ENCODE measurements around the gene FAR1. TPM values are rescaled to one million over a fixed set of nuclear protein-coding genes. Genes with fewer than 3 reads are reported as not detected.
"Not testable (repeated sequence)": the region's sequence is repeated elsewhere in the genome, so short reads cannot be mapped to it uniquely, and the experiment has no call there.

Gene FAR1
- total RNA-seq (ENCODE audit: low replicate concordance): 50.2 and 69.0 TPM in 2 replicates
- long read RNA-seq, full-length matches to known transcripts: 21 of 35 reads
- long read RNA-seq, partial matches to known transcripts: 4 of 35 reads
- long read RNA-seq, other reads (novel, unspliced or antisense): 10 of 35 reads

- Mint-ChIP-seq H3K36me3 (peaks cover 19% of the 10 kb centered on the region), H3K4me3 (peak within 1 kb of the TSS; percentile 99), H3K4me1 (ENCODE audit: unreplicated experiment) (peaks cover 37% of the 10 kb centered on the region), H3K9me3 (no peaks in the 10 kb centered on the region), H3K27me3 (peaks cover 6% of the 10 kb centered on the region), H3K27ac (peak within 1 kb of the TSS; percentile 97)
- peak; percentile 99 for DNase-seq (ENCODE audit: extremely low spot score, unreplicated experiment)
- TF ChIP-seq CTCF (conservative IDR thresholded peaks at IDR 0.05): peak; percentile 70
These were observed at the start of gene FAR1 for GRCh38 chr11:13668102-13668956. Gene FAR1 (plus strand): TSS chr11:13668668. CDS start chr11:13694766, 26,098 bp downstream.

- H3K4me3 Mint-ChIP-seq: no peak overlapping the region
- DNase-seq (ENCODE audit: extremely low spot score, unreplicated experiment): no peak
- no peaks in the 10 kb centered on the region for H3K36me3 Mint-ChIP-seq
- peaks cover 11% of the 10 kb centered on the region for H3K9me3 Mint-ChIP-seq
- no peaks in the 10 kb centered on the region for H3K27me3 Mint-ChIP-seq
- no peak for TF ChIP-seq CTCF (conservative IDR thresholded peaks at IDR 0.05)
- H3K4me1 Mint-ChIP-seq (ENCODE audit: unreplicated experiment): no peaks in the 10 kb centered on the region
- no peak overlapping the region for H3K27ac Mint-ChIP-seq
These were observed 48.4 kb upstream of the FAR1 start for GRCh38 chr11:13620063-13620462.

GRCh38 chr11:13626818-13627217 lies 41.6 kb upstream of the FAR1 start:
- H3K27ac Mint-ChIP-seq; DNase-seq (ENCODE audit: extremely low spot score, unreplicated experiment); H3K27me3 Mint-ChIP-seq; H3K4me1 Mint-ChIP-seq (ENCODE audit: unreplicated experiment); H3K9me3 Mint-ChIP-seq; H3K36me3 Mint-ChIP-seq; H3K4me3 Mint-ChIP-seq: not testable (repeated sequence)

GRCh38 chr11:13628634-13629033 lies 39.8 kb upstream of the FAR1 start:
- not testable (repeated sequence) for H3K36me3 Mint-ChIP-seq; H3K27ac Mint-ChIP-seq; H3K9me3 Mint-ChIP-seq; H3K27me3 Mint-ChIP-seq; DNase-seq (ENCODE audit: extremely low spot score, unreplicated experiment); H3K4me3 Mint-ChIP-seq; H3K4me1 Mint-ChIP-seq (ENCODE audit: unreplicated experiment)

- TF ChIP-seq CTCF (conservative IDR thresholded peaks at IDR 0.05): no peak
- Mint-ChIP-seq H3K4me1 (ENCODE audit: unreplicated experiment) (no peaks in the 10 kb centered on the region), H3K4me3 (no peak overlapping the region), H3K27me3 (peaks cover 8% of the 10 kb centered on the region), H3K36me3 (no peaks in the 10 kb centered on the region), H3K27ac (no peak overlapping the region), H3K9me3 (no peaks in the 10 kb centered on the region)
- DNase-seq (ENCODE audit: extremely low spot score, unreplicated experiment): no peak
These were observed 38.7 kb upstream of the FAR1 start for GRCh38 chr11:13629779-13630178.

GRCh38 chr11:13635290-13635689 lies 33.2 kb upstream of the FAR1 start:
- peaks cover 15% of the 10 kb centered on the region for H3K27me3 Mint-ChIP-seq
- no peak for DNase-seq (ENCODE audit: extremely low spot score, unreplicated experiment)

More at GRCh38 chr11:13635290-13635689, 33.2 kb upstream of the FAR1 start:
- no peak for TF ChIP-seq CTCF (conservative IDR thresholded peaks at IDR 0.05)
- no peaks in the 10 kb centered on the region for H3K36me3 Mint-ChIP-seq
- H3K9me3 Mint-ChIP-seq: no peaks in the 10 kb centered on the region
- H3K4me1 Mint-ChIP-seq (ENCODE audit: unreplicated experiment): no peaks in the 10 kb centered on the region
- no peak overlapping the region for H3K27ac Mint-ChIP-seq
- H3K4me3 Mint-ChIP-seq: no peak overlapping the region
